Esophagus (tissue), 2 donors: Measurements from ENCODE around the gene ZBTB11. TPM values are rescaled to one million over a fixed set of nuclear protein-coding genes. Genes with fewer than 3 reads are reported as not detected.
"Not testable (repeated sequence)": the region's sequence is repeated elsewhere in the genome, so short reads cannot be mapped to it uniquely, and the experiment has no call there.

Source experiments
- H3K27ac ChIP-seq, 2 donors: one replicate each; pipeline ENCODE4 v1.5.1; 2013; ENCODE audit warnings: low read depth in 2 of 2, mild to moderate bottlenecking in 2 of 2, inconsistent platforms in 1 of 2, low read length in 1 of 2, moderate library complexity in 1 of 2
- H3K27me3 ChIP-seq, 2 donors: one replicate each; pipeline ENCODE4 v1.6.1; 2013; ENCODE audit warnings: low read length in 2 of 2, control low read depth in 1 of 2, mild to moderate bottlenecking in 1 of 2; ENCODE audit not compliant: insufficient read depth in 2 of 2, control insufficient read depth in 1 of 2
- H3K36me3 ChIP-seq, 2 donors: one replicate each; pipeline ENCODE4 v1.6.1; 2013; ENCODE audit warnings: low read length in 1 of 2; ENCODE audit not compliant: control insufficient read depth in 2 of 2, insufficient read depth in 2 of 2
- H3K4me1 ChIP-seq, 2 donors: one replicate each; pipeline ENCODE4 v1.6.1; 2013; ENCODE audit warnings: low read length in 1 of 2; ENCODE audit not compliant: control insufficient read depth in 2 of 2, insufficient read depth in 2 of 2
- H3K4me3 ChIP-seq, 2 donors: one replicate each; pipeline ENCODE4 v1.5.1; 2013; ENCODE audit warnings: low read length in 2 of 2, mild to moderate bottlenecking in 2 of 2, low read depth in 1 of 2, moderate library complexity in 1 of 2
- H3K9me3 ChIP-seq, 2 donors: one replicate each; pipeline ENCODE4 v1.6.1; 2013; ENCODE audit warnings: mild to moderate bottlenecking in 2 of 2, low read depth in 1 of 2, low read length in 1 of 2, moderate library complexity in 1 of 2; ENCODE audit not compliant: control insufficient read depth in 2 of 2, insufficient read depth in 1 of 2
- WGBS, 2 donors: extraction: QIAGEN DNeasy Blood & Tissue Kit; methylation state at CpG; one replicate each; pipeline ENCODE4 v1.1.7; 2013; 5-methylcytosine and 5-hydroxymethylcytosine counted together
- polyA plus RNA-seq, 2 donors: library from polyadenylated mRNA; stranded (reverse); fragments of 200-250 nt; gene quantifications; one replicate each; pipeline ENCODE4 v1.2.3, GENCODE V29; 2013
- donor health status: healthy with polysubstance abuse.
- donor health status: Bipolar disorder and iron deficiency.

ZBTB11 gene
- polyA plus RNA-seq, 2 donors, result 5.0 to 6.7 TPM

GRCh38 chr3:101718455-101718854 lies 41.5 kb upstream of the ZBTB11 start:
- Histone ChIP-seq H3K27me3 (no peaks in the 10 kb centered on the region), H3K27ac (no peak overlapping the region), H3K36me3 (no peaks in the 10 kb centered on the region), H3K9me3 (no peaks in the 10 kb centered on the region), H3K4me3 (no peak overlapping the region), H3K4me1 (no peaks in the 10 kb centered on the region)
- WGBS, 2 donors, result 76 to 89% methylated on average over 1 of the region's 1 CpG

GRCh38 chr3:101709126-101709525 lies 32.2 kb upstream of the ZBTB11 start:
- 71 to 77% methylated on average over 4 of the region's 4 CpGs for WGBS, 2 donors
- no peaks in the 10 kb centered on the region for H3K4me1 ChIP-seq
- H3K27me3 ChIP-seq, result no peaks in the 10 kb centered on the region
- H3K4me3 ChIP-seq, result no peak overlapping the region
- H3K9me3 ChIP-seq, result no peaks in the 10 kb centered on the region
- no peak overlapping the region for H3K27ac ChIP-seq
- no peaks in the 10 kb centered on the region for H3K36me3 ChIP-seq

- not testable (repeated sequence) for H3K9me3 ChIP-seq, H3K36me3 ChIP-seq, H3K4me3 ChIP-seq, H3K27me3 ChIP-seq, H3K4me1 ChIP-seq
- peak overlapping the region in 1 of 2 donors; percentile 42 for H3K27ac ChIP-seq
- 47 to 49% methylated on average over 2 of the region's 2 CpGs for WGBS, 2 donors
Measured at GRCh38 chr3:101704639-101705038, 27.7 kb upstream of the ZBTB11 start.

GRCh38 chr3:101703169-101703568 lies 26.2 kb upstream of the ZBTB11 start:
- 77% methylated on average over 2 of the region's 2 CpGs for WGBS, 2 donors
- Histone ChIP-seq H3K4me1 (peaks cover 0 to 3% of the 10 kb centered on the region in 2 donors), H3K9me3 (no peaks in the 10 kb centered on the region), H3K27me3 (no peaks in the 10 kb centered on the region), H3K4me3 (no peak overlapping the region), H3K36me3 (no peaks in the 10 kb centered on the region), H3K27ac (peak overlapping the region in 1 of 2 donors; percentile 70)

- no peaks in the 10 kb centered on the region for H3K36me3 ChIP-seq
- H3K27ac ChIP-seq, result no peak overlapping the region
- no peaks in the 10 kb centered on the region for H3K27me3 ChIP-seq
- H3K9me3 ChIP-seq, result no peaks in the 10 kb centered on the region
- WGBS, 2 donors, result 72% methylated on average over 1 of the region's 1 CpG
- peaks cover 0 to 3% of the 10 kb centered on the region in 2 donors for H3K4me1 ChIP-seq
- H3K4me3 ChIP-seq, result no peak overlapping the region
Measured at GRCh38 chr3:101702726-101703125, 25.8 kb upstream of the ZBTB11 start.

- Histone ChIP-seq H3K4me3 (no peak overlapping the region), H3K36me3 (no peaks in the 10 kb centered on the region), H3K27ac (no peak overlapping the region), H3K27me3 (no peaks in the 10 kb centered on the region), H3K9me3 (no peaks in the 10 kb centered on the region), H3K4me1 (peaks cover 0 to 3% of the 10 kb centered on the region in 2 donors)
- WGBS, 2 donors, result 79 to 83% methylated on average over 7 of the region's 7 CpGs
Measured at GRCh38 chr3:101701696-101702634, 25.0 kb upstream of the ZBTB11 start.

- H3K4me1 ChIP-seq, result peaks cover 0 to 2% of the 10 kb centered on the region in 2 donors
- H3K36me3 ChIP-seq, result no peaks in the 10 kb centered on the region
- H3K4me3 ChIP-seq, result no peak overlapping the region
- no peak overlapping the region for H3K27ac ChIP-seq
- no peaks in the 10 kb centered on the region for H3K27me3 ChIP-seq
- no peaks in the 10 kb centered on the region for H3K9me3 ChIP-seq
- WGBS, 2 donors, result 30 to 34% methylated on average over 10 of the region's 10 CpGs
Measured at GRCh38 chr3:101695779-101696372, 18.9 kb upstream of the ZBTB11 start.

- not testable (repeated sequence) for H3K27me3 ChIP-seq, H3K27ac ChIP-seq, H3K9me3 ChIP-seq, H3K36me3 ChIP-seq, H3K4me3 ChIP-seq, H3K4me1 ChIP-seq
- 81% methylated on average over 4 of the region's 4 CpGs for whole genome bisulfite sequencing, 2 donors
Measured at GRCh38 chr3:101694836-101695235, 17.9 kb upstream of the ZBTB11 start.

- not testable (repeated sequence) for H3K4me1 ChIP-seq, H3K9me3 ChIP-seq, H3K27me3 ChIP-seq, H3K4me3 ChIP-seq, H3K36me3 ChIP-seq, H3K27ac ChIP-seq
- WGBS, 2 donors, result 74 to 79% methylated on average over 12 to 13 of the region's 13 CpGs
Measured at GRCh38 chr3:101693540-101693939, 16.6 kb upstream of the ZBTB11 start.
